Testis (tissue), 2 donors: Measurements from ENCODE around the gene PIEZO1.

Experiments
- POLR2A ChIP-seq: fragments of 450-650 bp; IDR thresholded peaks from one replicate; pipeline ENCODE4 v1.6.1; 2017; ENCODE audit warnings: antibody characterized with exemption, mild to moderate bottlenecking, moderate library complexity
- TF ChIP-seq, protein P1 (sequence below), 3 experiments: fragments of 450-650 bp in 2 of 3; fragments of 200-600 bp in 1 of 3; sonication (generic) in 1 of 3; IDR thresholded peaks; one replicate each; pipeline ENCODE4 v1.5.1; 2016 to 2019; ENCODE audit warnings: antibody characterized with exemption in 3 of 3, mild to moderate bottlenecking in 2 of 3, moderate library complexity in 1 of 3

DNA sequence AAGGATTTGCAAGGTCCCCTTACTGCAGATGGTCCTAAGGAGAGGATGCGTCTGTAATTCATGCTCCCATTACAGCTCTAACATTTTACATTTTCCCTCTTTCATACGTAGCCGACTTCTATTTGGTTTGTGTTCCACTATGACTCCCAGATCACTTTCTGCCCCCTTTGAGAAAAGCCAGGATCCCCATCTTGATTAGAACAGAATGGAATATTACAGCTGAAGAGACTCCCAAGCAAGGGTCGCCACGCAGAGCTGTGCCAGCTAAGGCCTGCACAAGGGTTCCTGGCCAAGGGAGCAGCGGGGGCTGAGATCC lies 15.2 kb upstream of the PIEZO1 start:
- TF ChIP-seq, protein P1, sequence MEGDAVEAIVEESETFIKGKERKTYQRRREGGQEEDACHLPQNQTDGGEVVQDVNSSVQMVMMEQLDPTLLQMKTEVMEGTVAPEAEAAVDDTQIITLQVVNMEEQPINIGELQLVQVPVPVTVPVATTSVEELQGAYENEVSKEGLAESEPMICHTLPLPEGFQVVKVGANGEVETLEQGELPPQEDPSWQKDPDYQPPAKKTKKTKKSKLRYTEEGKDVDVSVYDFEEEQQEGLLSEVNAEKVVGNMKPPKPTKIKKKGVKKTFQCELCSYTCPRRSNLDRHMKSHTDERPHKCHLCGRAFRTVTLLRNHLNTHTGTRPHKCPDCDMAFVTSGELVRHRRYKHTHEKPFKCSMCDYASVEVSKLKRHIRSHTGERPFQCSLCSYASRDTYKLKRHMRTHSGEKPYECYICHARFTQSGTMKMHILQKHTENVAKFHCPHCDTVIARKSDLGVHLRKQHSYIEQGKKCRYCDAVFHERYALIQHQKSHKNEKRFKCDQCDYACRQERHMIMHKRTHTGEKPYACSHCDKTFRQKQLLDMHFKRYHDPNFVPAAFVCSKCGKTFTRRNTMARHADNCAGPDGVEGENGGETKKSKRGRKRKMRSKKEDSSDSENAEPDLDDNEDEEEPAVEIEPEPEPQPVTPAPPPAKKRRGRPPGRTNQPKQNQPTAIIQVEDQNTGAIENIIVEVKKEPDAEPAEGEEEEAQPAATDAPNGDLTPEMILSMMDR (IDR thresholded peaks at IDR 0.05): no peak
- no peak for TF ChIP-seq POLR2A
